Posterior vena cava (tissue), 2 donors: ENCODE measurements around the gene KREMEN2. TPM values are rescaled to one million over a fixed set of nuclear protein-coding genes. Genes with fewer than 3 reads are reported as not detected.
"Not testable (repeated sequence)": the region's sequence is repeated elsewhere in the genome, so short reads cannot be mapped to it uniquely, and the experiment has no call there.

ENCODE experiments used
- DNase-seq: peaks from one replicate; pipeline ENCODE4 v3.0.0-alpha.2; 2020; ENCODE audit warnings: low spot score
- intact Hi-C, 2 donors: fragments of 100-400 bp; cut with DNase I; formaldehyde crosslinking; loops; one replicate each; pipeline versions ENCODE4 v1.14.1 to v1.14.2; 2022 to 2023
- total RNA-seq, 2 donors: library from RNA; stranded (reverse); fragmentation: NEBNext Ultra II Directional; extraction: Animal tissue kit (Norgen Biotek cat#: 25700); gene quantifications; one replicate each; pipeline ENCODE4 v1.2.1, GENCODE V29; 2021
- donor health status: DM: yes; HTN: yes; CAD: no.
- donor health status: DM: yes; HTN: yes; CAD: no.

KREMEN2 gene
- total RNA-seq, 2 donors from 2014 or later: not detected

GRCh38 chr16:2936436-2937011, 27.6 kb upstream of the KREMEN2 start:
- DNase-seq: no peak
- intact Hi-C loops: no loop called here

DNA sequence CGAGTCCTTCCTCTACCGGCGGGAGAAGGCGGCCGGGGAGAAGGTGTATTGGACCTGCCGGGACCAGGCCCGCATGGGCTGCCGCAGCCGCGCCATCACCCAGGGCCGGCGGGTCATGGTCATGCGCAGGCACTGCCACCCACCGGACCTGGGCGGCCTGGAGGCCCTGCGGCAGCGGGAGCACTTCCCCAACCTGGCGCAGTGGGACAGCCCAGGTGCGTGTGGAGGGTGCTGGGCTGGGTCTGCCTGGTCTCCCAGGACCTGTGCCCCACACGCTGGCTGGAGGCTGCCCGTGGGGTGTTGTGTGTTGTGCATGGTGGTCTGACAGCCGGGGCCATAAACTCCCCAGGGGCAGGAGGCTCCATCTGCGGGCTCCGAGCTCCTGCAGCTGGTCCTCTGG, 26.9 kb upstream of the KREMEN2 start:
- intact Hi-C loops: no loop called here
- DNase-seq: no peak

GRCh38 chr16:2938206-2938605, 25.9 kb upstream of the KREMEN2 start:
- intact Hi-C loops: no loop called here
- no peak for DNase-seq

DNA sequence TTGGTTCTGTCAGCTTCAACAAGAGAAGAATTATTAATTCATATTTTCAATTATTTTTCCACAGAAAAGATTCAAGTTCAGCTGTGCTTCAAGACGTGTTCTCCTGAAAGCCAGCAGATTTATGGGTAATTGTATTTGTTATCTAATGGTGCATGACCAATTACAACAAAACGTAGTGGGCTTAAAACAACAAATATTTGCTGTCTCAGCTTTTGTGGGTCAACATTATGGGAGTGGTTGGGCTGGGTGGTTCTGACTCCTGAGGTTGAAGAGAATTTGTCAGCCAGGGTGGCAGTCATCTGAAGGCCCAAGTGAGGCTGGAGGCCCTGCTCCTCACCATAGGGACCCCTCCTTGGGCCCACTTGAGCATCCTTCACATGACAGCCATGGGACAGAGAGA, 24.1 kb upstream of the KREMEN2 start:
- intact Hi-C loops: no loop called here
- DNase-seq: no peak

DNA sequence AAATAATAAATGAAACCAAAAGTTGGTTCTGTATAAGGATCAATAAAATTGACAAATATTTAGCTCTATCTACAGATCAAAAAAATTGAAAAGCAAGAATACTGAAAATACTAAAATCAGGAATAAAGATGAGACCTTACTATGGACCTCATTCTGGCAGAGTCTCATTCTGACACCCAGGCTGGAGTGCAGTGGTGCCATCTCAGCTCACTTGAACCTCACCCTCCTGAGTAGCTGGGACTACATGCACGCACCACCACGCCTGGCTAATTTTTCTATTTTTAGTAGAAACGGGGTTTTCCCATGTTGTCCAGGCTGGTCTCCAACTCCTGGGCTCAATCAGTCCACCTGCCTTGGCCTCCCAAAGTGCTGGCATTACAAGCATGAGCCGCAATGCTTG, 22.0 kb upstream of the KREMEN2 start:
- no peak for DNase-seq
- intact Hi-C loops: loop anchor here in 1 of 2 donors (2.0 kb wide), 1 partner anchor 41 kb away; no protein-coding TSS in a partner anchor

GRCh38 chr16:2943716-2944115, 20.4 kb upstream of the KREMEN2 start:
- DNase-seq: not testable (repeated sequence)
- intact Hi-C loops: loop anchor here in 1 of 2 donors (2.0 kb wide), 1 partner anchor 39 kb away; no protein-coding TSS in a partner anchor

DNA sequence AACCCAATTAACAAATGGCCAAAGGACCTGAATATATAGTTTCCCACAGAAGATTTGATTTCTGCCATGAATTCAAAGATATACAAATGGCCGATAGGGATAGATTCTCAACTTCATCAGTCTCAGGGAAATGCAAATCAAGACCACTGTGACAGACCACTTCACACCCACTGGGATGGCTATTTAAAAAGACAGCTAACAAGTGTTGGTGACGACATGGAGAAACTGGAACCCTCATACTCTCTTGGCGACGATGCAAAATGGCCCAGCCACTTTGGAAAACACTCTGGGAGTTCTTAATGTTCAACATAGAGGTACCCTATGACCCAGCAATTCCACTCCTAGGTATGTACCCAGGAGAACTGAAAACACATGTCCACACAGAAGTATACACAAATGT, 17.4 kb upstream of the KREMEN2 start:
- intact Hi-C loops: no loop called here
- DNase-seq: no peak

DNA sequence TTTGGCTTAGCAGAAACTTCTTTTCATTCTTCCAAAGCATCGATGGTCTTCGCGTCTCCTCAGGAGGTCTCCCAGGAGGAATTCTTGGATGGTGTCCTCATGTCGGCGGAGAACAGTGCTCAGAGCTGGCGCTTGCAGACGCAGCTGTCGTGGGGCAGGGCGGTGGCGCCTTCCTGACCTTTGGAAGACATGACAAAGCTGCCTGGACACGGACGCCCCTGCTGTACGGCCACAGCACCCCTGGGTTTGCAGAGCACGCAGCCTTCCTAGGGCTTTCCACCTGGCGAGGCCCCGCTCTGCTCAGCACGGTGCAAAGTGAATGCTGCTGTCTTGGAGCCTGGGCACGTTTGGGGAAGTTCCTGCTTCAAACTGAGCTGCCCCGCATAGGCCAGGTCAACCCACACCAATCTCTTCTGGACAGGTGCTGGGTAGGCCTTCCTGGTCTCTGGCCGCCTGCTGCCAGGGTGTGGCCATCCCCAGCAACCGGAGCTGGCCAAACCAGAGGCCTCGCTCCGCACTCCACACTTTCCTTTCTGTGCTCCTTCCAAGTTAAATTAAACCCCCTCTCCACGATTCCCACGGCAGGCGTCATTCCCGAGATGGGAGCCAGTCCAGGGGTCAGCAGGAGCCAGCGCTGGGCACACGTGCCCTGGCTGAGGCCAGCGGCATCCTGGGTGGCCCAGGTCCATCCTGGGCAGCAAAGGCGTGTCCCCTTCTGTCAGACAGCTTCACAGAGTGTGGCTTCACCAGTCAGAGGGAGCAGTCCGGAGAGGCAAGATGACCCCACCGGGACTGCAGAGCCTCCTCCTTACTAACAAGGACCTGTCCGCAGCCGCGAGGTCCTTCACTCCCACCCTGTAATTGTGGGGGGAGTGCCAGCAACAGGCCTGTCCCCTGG, 15.0 kb upstream of the KREMEN2 start:
- intact Hi-C loops: no loop called here
- DNase-seq: peak; percentile 68

DNA sequence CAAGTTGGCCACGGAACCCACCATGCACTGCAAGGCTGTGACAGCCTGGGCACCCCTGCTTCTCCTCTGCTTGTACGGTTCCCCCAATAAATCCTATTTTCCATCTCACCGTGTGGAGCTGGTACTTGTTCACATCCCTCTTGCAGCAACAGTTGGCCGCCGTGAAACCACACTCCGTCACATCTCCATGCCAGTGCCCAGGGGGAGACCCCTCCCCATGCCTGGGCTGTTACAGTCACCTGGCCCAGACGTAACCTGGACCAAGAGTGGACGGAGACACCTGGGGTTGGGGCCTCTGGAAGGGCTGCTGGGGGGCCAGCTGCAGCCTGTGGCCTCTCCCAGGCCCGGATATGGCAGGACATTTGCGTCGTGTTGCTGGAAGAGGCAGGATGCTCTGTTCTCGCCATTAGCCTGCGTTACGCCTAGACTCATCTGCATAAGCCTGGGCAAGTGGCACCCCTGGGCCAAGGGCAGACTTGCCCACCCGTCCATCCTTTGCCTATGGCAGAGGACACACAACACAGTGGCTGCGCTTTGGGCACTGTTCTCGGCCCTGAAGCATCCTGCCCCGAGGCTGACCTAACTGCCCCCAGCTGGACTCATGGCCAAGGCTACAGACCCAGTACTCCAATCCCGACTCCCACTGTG, 14.2 kb upstream of the KREMEN2 start:
- intact Hi-C loops: loop anchor here in 1 of 2 donors (5.0 kb wide), 1 partner anchor 812 kb away; no protein-coding TSS in a partner anchor
- DNase-seq: peak; percentile 77

DNA sequence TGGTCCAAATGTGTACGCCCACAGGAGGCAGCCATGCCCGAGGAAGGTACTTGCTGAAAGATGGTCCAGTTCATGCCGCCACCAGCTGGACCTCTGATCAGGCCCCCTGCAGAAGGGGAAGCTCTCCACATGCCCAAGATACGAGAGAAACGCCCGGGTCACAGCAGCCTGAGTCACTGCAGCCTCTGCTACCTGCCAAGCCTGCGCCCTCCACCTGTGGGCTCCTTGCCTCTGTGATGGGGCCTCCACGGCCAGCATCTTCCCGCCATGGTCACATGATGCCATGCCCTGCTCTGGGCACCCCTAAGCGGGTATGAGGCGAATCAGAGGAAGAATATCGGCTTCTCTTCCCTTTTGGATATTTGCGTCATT, 13.7 kb upstream of the KREMEN2 start:
- DNase-seq: peak; percentile 68
- intact Hi-C loops: loop anchor here in 1 of 2 donors (5.0 kb wide), 1 partner anchor 812 kb away; no protein-coding TSS in a partner anchor

DNA sequence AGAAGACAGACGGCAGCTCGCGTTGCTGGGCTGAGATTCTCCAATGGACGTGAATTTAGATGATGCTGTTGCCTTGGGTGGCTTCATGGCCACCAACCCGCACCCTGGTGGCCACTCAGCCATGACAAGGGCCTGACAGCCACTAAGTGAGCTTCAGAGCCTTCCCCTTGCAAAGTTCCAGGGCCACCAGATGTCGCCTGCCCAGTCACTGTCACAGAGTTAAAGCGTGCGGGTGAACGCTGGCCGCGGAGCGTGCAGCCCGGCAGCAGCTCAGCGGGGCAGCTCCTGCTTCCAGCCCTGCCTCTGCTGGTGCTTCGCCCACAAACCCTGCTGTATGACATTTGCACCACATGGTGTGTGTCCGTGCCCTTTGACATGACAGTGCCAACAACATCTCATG, 13.3 kb upstream of the KREMEN2 start:
- DNase-seq: no peak
- intact Hi-C loops: loop anchor here in 1 of 2 donors (5.0 kb wide), 1 partner anchor 812 kb away; no protein-coding TSS in a partner anchor

DNA sequence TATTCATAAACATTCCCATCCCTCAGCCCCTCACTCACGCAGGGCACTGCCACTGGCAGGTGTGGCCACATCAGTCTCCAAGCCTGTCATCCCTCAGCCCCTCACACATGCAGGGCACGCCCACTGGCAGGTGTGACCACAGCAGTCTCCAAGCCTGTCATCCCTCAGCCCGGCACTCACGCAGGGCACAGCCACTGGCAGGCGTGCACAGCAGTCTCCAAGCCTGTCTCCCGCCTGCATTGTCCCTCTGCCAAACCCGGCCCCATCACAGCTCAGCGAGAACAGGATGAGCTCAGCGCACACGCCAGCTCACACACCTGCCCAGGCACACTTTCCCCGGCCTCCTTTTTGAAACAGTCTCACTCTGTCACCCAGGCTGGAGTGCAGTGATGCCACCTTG, 11.4 kb upstream of the KREMEN2 start:
- intact Hi-C loops: loop anchor here in 1 of 2 donors (5.0 kb wide), 1 partner anchor 810 kb away; no protein-coding TSS in a partner anchor
- DNase-seq: no peak

DNA sequence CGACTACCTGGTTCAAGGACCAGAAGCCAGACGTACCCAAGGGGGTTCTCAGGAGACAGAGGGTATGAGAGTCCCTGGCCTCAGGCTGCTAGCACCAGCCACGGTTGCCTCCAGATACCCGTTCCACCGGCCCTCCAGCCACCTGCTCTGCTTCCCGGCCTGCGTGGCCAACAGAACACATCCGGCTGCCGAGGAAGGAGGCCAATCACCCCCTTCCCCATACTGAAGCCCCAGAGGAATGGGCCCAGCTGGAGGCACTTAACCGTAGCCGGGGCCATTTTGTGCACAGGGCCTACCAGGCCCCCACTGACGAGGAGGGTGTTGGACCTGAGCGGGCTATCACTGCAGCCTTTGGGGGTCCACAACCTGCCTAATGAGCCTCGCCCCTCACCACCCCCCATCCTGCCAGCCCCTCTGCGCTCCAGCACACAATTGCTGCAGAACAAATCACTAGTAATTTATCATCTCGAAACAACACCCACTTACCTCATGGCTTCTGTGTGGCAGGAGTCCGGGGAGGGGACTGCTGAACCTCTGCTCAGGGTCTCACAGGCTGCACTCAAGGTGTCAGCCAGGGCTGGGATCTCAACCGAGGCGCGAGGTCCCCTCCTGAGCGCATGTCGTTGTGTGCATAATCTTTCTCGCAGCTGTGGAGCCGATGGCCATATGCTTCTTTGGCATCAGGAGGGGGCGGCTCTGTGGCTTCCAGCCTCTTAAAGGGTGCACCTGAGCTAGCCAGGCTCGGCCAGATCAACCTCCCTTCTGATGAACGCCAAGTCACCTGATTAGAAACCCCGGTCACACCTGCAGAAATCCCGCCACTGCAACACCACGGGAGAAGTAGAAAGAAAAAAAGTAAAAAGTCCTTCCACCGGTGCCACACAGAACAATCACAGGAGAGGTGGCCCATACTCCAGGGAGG, 10.1 kb upstream of the KREMEN2 start:
- peak; percentile 70 for DNase-seq
- intact Hi-C loops: loop anchor here in 1 of 2 donors (5.0 kb wide), 1 partner anchor 808 kb away; no protein-coding TSS in a partner anchor

GRCh38 chr16:2954656-2955381, 9.3 kb upstream of the KREMEN2 start:
- peak; percentile 74 for DNase-seq
- intact Hi-C loops: loop anchor here in 1 of 2 donors (5.0 kb wide), 1 partner anchor 807 kb away; no protein-coding TSS in a partner anchor

- DNase-seq: no peak
- intact Hi-C loops: no loop called here
Observed at GRCh38 chr16:2955438-2955778, 8.7 kb upstream of the KREMEN2 start.

DNA sequence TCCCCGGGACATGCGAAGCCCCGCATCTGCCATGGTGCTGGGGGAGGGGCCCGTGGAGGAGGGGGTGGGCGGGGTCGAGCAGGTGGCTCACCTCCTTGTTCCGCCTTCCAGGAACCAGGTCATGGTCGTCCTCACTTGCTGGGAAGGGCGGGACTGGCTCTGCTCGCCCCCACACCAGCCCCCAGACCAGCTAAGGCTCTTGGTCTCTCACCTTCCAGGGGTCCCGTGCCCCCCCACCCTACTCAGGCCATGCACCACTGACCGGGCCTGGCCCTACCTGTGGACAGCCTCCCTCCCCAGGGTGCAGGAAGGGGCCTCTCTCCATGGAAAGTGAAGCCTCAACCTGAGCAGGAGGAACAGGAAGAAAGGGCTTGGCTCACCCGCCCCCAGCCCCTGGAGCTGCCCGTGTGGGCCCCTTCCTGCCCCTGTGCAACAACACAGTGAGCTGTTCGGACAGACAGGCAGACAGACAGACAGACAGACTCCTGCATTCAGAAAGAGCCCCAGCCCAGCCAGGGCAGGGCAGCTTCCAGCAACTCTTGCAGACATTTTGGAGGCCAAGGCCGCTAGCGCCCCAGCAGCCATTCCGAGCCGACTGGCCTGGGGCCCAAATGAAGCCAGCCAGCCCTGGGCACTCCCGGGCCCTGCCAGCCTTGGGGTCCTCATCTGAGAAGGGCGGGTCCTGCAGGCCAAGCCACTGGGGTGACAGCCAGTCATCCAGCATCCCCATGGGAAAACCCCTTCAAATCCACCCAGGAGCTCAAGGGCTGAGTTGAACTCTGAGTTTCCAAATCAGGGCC, 8.1 kb upstream of the KREMEN2 start:
- no peak for DNase-seq
- intact Hi-C loops: no loop called here

GRCh38 chr16:2956579-2956956, 7.5 kb upstream of the KREMEN2 start:
- intact Hi-C loops: no loop called here
- DNase-seq: peak; percentile 76

- no peak for DNase-seq
- intact Hi-C loops: no loop called here
Observed at GRCh38 chr16:2959206-2959605, 4.9 kb upstream of the KREMEN2 start.
